ENCODE measurements around the gene FBXL7.

Gene FBXL7

GRCh38 chr5:15734058-15734457, 234.1 kb downstream of the FBXL7 start:
- Histone ChIP-seq H3K4me3 (ENCODE audit: low read depth in 1 of 2, low read length in 2 of 2) (no peak overlapping the region), H3K9ac (ENCODE audit: low read depth, low read length) (no peak overlapping the region), H3K36me3 (ENCODE audit: insufficient read depth, low read length) (no peaks in the 10 kb centered on the region), H2AFZ (ENCODE audit: low read depth, low read length) (no peak overlapping the region), H3K27me3 (ENCODE audit: insufficient read depth, low read length, poor library complexity) (no peaks in the 10 kb centered on the region), H3K79me2 (ENCODE audit: insufficient read depth, low read length) (no peaks in the 10 kb centered on the region), H4K20me1 (ENCODE audit: insufficient read depth, low read length) (no peaks in the 10 kb centered on the region), H3K4me2 (ENCODE audit: insufficient read depth, low read length) (no peak overlapping the region), H3K27ac (ENCODE audit: low read length) (no peak overlapping the region), H3K4me1 (ENCODE audit: insufficient read depth, low read length) (no peaks in the 10 kb centered on the region), H3K9me3 (ENCODE audit: insufficient read depth, low read length, severe bottlenecking) (no peaks in the 10 kb centered on the region)
- ATAC-seq (ENCODE audit: insufficient read depth, low read depth) = no peak
- TF ChIP-seq, protein P1, sequence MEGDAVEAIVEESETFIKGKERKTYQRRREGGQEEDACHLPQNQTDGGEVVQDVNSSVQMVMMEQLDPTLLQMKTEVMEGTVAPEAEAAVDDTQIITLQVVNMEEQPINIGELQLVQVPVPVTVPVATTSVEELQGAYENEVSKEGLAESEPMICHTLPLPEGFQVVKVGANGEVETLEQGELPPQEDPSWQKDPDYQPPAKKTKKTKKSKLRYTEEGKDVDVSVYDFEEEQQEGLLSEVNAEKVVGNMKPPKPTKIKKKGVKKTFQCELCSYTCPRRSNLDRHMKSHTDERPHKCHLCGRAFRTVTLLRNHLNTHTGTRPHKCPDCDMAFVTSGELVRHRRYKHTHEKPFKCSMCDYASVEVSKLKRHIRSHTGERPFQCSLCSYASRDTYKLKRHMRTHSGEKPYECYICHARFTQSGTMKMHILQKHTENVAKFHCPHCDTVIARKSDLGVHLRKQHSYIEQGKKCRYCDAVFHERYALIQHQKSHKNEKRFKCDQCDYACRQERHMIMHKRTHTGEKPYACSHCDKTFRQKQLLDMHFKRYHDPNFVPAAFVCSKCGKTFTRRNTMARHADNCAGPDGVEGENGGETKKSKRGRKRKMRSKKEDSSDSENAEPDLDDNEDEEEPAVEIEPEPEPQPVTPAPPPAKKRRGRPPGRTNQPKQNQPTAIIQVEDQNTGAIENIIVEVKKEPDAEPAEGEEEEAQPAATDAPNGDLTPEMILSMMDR (IDR thresholded peaks at IDR 0.05; ENCODE audit: borderline replicate concordance, extremely low read depth, low read length, poor library complexity, severe bottlenecking) = no peak
- no peak for TF ChIP-seq EZH2 (IDR thresholded peaks at IDR 0.05; ENCODE audit: borderline replicate concordance, low read depth, low read length, severe bottlenecking)
- DNase-seq = no peak

GRCh38 chr5:15737036-15737821, 237.2 kb downstream of the FBXL7 start:
- no peak for TF ChIP-seq EZH2 (IDR thresholded peaks at IDR 0.05; ENCODE audit: borderline replicate concordance, low read depth, low read length, severe bottlenecking)
- TF ChIP-seq, protein P1 (IDR thresholded peaks at IDR 0.05; ENCODE audit: borderline replicate concordance, extremely low read depth, low read length, poor library complexity, severe bottlenecking) = no peak
- H3K4me2 ChIP-seq (ENCODE audit: insufficient read depth, low read length) = no peak overlapping the region
- no peak for ATAC-seq (ENCODE audit: insufficient read depth, low read depth)

DNA sequence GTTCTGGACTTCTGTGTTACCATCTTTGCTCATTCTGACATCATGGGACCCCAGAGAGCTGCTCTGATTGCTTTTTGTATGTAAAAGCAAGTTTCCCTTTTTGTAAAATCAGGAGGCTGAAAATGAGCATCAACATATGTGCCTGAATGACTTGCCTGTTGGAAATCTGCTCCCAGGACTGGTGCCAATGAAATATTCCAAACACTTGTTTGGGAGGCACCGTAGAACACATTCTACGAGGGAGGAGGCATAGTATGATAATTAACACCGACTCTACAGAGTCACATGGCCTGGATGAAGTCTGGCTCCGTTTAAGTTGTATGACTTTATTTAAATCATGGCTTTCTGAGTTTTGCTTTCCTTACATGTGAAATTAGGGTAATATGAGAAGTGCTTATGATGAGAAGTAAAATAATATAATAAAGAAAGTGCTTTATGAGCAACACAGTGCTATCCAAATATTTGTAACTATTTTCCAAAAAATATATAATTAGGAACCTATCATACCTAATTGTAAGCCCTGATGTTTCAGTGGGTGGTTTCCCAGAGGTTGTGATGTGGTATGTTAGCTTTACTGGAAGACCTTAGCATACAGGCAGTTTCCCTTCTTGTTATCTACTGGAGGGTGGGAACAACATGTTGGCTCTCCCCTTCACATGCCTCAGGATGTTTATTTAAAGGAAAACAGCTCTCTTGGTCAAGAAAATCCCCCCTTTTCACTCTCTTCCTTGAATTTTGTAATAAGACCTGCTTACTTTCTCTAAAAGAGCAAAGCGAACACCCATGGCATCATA, 238.1 kb downstream of the FBXL7 start:
- Histone ChIP-seq H3K4me3 (ENCODE audit: low read depth in 1 of 2, low read length in 2 of 2) (no peak overlapping the region), H3K4me2 (ENCODE audit: insufficient read depth, low read length) (no peak overlapping the region), H3K36me3 (ENCODE audit: insufficient read depth, low read length) (no peaks in the 10 kb centered on the region; the same call in 1 of the 2 replicates), H2AFZ (ENCODE audit: low read depth, low read length) (no peak overlapping the region), H3K9me3 (ENCODE audit: insufficient read depth, low read length, severe bottlenecking) (peaks cover 6% of the 10 kb centered on the region), H4K20me1 (ENCODE audit: insufficient read depth, low read length) (no peaks in the 10 kb centered on the region), H3K27ac (ENCODE audit: low read length) (no peak overlapping the region), H3K27me3 (ENCODE audit: insufficient read depth, low read length, poor library complexity) (no peaks in the 10 kb centered on the region), H3K79me2 (ENCODE audit: insufficient read depth, low read length) (no peaks in the 10 kb centered on the region), H3K4me1 (ENCODE audit: insufficient read depth, low read length) (no peaks in the 10 kb centered on the region), H3K9ac (ENCODE audit: low read depth, low read length) (no peak overlapping the region)
- TF ChIP-seq EZH2 (IDR thresholded peaks at IDR 0.05; ENCODE audit: borderline replicate concordance, low read depth, low read length, severe bottlenecking) = no peak
- TF ChIP-seq, protein P1 (IDR thresholded peaks at IDR 0.05; ENCODE audit: borderline replicate concordance, extremely low read depth, low read length, poor library complexity, severe bottlenecking) = no peak
- no peak for DNase-seq
- no peak for ATAC-seq (ENCODE audit: insufficient read depth, low read depth)

More at GRCh38 chr5:15737036-15737821, 237.2 kb downstream of the FBXL7 start:
- no peaks in the 10 kb centered on the region for H3K79me2 ChIP-seq (ENCODE audit: insufficient read depth, low read length)
- H4K20me1 ChIP-seq (ENCODE audit: insufficient read depth, low read length) = no peaks in the 10 kb centered on the region
- no peaks in the 10 kb centered on the region for H3K4me1 ChIP-seq (ENCODE audit: insufficient read depth, low read length)
- no peak overlapping the region for H2AFZ ChIP-seq (ENCODE audit: low read depth, low read length)
- H3K27ac ChIP-seq (ENCODE audit: low read length) = no peak overlapping the region
- no peak overlapping the region for H3K4me3 ChIP-seq (ENCODE audit: low read depth in 1 of 2, low read length in 2 of 2)
- no peaks in the 10 kb centered on the region for H3K36me3 ChIP-seq (ENCODE audit: insufficient read depth, low read length)
- H3K9me3 ChIP-seq (ENCODE audit: insufficient read depth, low read length, severe bottlenecking) = peaks cover 2% of the 10 kb centered on the region
- no peak for DNase-seq
- no peaks in the 10 kb centered on the region for H3K27me3 ChIP-seq (ENCODE audit: insufficient read depth, low read length, poor library complexity)
- H3K9ac ChIP-seq (ENCODE audit: low read depth, low read length) = no peak overlapping the region

Data from DND-41 (cell line).